CD4-positive, alpha-beta T cell treated with Interleukin-2 at 100 ng/mL for 4 hours (primary cell): ENCODE measurements around the gene KCNJ11.
A peak's percentile ranks its signal among the peaks of the same experiment; 100 is the strongest.

Source experiments
- DNase-seq: peaks from one replicate; pipeline ENCODE4 v3.0.0-alpha.2; 2020; ENCODE audit warnings: low spot score

Gene KCNJ11

GRCh38 chr11:17353821-17354600, 34.4 kb downstream of the KCNJ11 start:
- DNase-seq: no peak

- peak; percentile 31 for DNase-seq
Measured at GRCh38 chr11:17352950-17353820, 35.3 kb downstream of the KCNJ11 start.

GRCh38 chr11:17351510-17352176, 36.8 kb downstream of the KCNJ11 start, which contains the start of gene NCR3LG1:
Gene NCR3LG1 (plus strand): TSS chr11:17351800. CDS start chr11:17351970, 170 bp downstream.
- peak; percentile 47 for DNase-seq

- DNase-seq: no peak
Measured at GRCh38 chr11:17351172-17351509, 37.3 kb downstream of the KCNJ11 start.

GRCh38 chr11:17350455-17351171, 37.8 kb downstream of the KCNJ11 start:
- no peak for DNase-seq

GRCh38 chr11:17347676-17348075, 40.8 kb downstream of the KCNJ11 start:
- DNase-seq: no peak

- no peak for DNase-seq
Measured at GRCh38 chr11:17343907-17344306, 44.6 kb downstream of the KCNJ11 start.

GRCh38 chr11:17343257-17343656, 45.2 kb downstream of the KCNJ11 start:
- no peak for DNase-seq
